ENCODE data around the gene TMEM50B.
"Not testable (repeated sequence)": the region's sequence is repeated elsewhere in the genome, so short reads cannot be mapped to it uniquely, and the experiment has no call there.

Gene TMEM50B

GRCh38 chr21:33479679-33480480, at the start of gene TMEM50B:
TSS of gene TMEM50B (minus strand) at chr21:33479974. CDS start at chr21:33468885, 11,089 bp downstream.
- peak; percentile 96 for DNase-seq (ENCODE audit: low spot score)

DNA sequence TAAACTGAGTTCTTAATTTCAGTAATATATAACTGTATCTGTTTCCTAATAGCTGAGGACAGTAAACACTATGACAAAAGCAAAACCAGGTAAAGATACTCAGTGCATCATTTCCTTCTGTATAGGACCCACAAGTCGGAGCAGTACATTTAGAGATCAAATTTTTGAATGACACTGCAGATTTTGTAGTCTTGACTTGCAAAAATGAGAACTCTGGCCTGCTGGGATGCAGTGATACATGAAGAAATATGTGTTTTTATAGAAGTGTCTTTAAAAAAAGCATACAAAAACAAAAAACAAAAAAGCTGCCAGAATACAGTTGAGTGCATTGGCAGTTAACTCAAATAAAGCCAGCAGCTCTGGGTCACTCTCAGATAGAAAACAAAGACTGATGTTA, 43.2 kb upstream of the TMEM50B start:
- no peak for DNase-seq (ENCODE audit: low spot score)

- DNase-seq (ENCODE audit: low spot score) = no peak
Observed at GRCh38 chr21:33522297-33522952, 42.7 kb upstream of the TMEM50B start.

DNA sequence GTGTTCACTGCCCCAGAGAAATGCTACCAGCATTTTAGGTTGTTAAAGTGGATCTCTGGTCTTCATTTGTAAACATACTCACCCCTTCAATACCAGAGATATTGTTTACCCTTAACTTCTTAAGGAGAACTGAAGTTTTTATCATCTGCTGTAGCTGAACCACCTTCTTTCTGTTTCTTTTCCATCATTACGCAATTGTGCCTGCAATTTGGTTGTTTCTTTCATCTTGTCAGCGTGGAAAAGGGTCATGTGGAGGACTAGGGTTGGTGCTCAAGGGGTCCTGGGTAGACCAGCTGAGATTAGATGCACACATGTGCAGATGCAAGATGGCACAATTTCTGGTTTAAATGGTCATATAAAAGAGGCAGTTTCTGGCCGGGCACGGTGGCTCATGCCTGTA, 39.1 kb upstream of the TMEM50B start:
- DNase-seq (ENCODE audit: low spot score) = no peak

DNA sequence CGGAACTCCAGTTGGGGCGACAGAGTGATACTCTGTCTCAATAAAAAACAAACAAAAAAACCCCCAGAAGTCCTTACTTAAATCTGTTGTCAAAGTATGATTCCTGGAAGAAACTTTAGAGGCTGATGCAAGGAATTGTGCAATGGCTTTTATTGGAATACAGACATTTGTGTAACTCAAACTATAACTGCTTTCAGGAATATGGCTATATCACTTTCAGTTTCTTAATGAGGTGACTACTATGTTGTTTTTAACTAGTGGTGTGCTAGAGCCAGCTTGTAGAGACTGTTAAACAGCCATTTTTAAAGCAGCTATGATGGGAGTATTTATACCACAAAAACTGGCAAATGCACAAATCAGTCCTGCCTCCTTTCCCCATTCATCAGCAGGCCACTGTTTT, 34.5 kb upstream of the TMEM50B start:
- no peak for DNase-seq (ENCODE audit: low spot score)

DNA sequence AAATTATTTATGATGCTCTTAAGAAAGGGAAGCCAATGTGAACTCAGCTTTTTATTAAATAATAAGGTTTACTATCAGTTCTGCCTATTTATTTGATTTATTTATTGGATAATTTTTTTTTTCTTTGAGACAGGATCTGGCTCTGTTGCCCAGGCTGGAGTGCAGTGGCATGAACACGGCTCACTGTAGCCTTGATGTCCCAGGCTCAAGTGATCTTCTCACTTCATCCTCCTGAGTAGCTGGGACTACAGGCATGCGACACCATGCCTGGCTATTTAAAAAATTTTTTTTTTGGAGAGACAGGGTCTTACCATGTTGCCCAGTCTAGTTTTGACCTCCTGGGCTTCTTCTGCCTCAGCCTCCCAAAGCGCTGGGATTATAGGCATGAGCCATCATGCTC, 32.7 kb upstream of the TMEM50B start:
- DNase-seq (ENCODE audit: low spot score) = no peak

- DNase-seq (ENCODE audit: low spot score) = no peak
Observed at GRCh38 chr21:33511639-33512038, 31.9 kb upstream of the TMEM50B start.

- DNase-seq (ENCODE audit: low spot score) = no peak
Observed at GRCh38 chr21:33510826-33511225, 31.1 kb upstream of the TMEM50B start.

GRCh38 chr21:33507003-33507402, 27.2 kb upstream of the TMEM50B start:
- not testable (repeated sequence) for DNase-seq (ENCODE audit: low spot score)

DNA sequence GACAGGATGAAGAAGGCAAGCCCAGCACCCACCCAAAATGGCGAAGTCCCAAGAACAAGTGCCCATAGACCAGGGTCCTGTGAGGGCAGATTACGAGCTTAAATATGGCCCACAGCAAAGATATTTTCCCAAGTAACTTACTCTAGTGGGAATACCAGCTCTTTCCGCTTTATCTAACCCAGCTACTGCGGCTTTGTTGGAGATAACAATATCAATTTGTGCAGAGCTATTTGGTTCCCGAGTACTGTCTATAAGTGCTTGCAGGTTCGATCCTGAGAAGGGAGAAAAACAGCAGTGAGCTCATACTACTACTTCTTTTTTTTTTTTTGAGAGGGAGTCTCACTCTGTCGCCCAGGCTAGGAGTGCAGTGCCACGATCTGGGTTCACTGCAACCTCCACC, 26.1 kb upstream of the TMEM50B start:
- DNase-seq (ENCODE audit: low spot score) = no peak

DNA sequence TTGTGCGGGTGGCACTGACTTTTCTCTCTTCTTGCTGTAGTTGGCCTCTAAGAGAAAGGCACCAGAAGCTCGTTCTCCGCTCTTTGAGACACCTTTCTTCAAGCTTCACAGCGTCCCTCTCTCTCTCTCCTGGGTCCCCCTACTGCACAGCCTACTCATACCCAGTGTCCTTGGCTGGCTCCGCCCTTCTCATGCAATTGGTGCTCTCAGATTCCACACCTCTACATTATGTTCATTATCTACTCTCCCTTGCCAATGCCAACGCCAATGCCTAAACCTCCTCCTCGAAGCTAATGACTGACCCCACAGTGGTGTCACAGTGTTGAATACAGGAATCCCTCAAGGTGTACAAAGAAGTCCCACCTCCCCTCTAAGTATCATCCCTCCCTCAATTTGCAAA, 16.6 kb upstream of the TMEM50B start:
- DNase-seq (ENCODE audit: low spot score) = no peak

- no peak for DNase-seq (ENCODE audit: low spot score)
Observed at GRCh38 chr21:33495743-33496142, 16.0 kb upstream of the TMEM50B start.

DNA sequence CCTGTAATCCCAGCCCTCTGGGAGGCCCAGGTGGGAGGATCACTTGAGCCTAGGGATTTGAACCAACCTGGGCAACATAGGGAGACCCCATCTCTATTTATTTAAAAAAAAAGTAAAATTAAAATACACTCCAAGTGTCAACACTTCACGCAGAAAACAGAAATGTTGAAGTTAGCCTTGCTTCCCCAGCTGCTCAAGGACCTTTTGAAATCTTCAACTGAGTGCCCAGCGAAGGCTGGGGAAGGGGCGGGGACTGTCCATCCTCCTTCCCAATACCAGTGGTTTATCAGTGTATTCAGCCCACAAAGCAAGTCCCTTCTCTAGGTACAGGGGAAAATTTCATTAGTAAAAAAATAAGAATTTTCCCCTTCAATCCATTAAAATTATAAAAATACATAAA, 14.0 kb upstream of the TMEM50B start:
- no peak for DNase-seq (ENCODE audit: low spot score)

- DNase-seq (ENCODE audit: low spot score) = no peak
Observed at GRCh38 chr21:33492571-33492970, 12.8 kb upstream of the TMEM50B start.

DNA sequence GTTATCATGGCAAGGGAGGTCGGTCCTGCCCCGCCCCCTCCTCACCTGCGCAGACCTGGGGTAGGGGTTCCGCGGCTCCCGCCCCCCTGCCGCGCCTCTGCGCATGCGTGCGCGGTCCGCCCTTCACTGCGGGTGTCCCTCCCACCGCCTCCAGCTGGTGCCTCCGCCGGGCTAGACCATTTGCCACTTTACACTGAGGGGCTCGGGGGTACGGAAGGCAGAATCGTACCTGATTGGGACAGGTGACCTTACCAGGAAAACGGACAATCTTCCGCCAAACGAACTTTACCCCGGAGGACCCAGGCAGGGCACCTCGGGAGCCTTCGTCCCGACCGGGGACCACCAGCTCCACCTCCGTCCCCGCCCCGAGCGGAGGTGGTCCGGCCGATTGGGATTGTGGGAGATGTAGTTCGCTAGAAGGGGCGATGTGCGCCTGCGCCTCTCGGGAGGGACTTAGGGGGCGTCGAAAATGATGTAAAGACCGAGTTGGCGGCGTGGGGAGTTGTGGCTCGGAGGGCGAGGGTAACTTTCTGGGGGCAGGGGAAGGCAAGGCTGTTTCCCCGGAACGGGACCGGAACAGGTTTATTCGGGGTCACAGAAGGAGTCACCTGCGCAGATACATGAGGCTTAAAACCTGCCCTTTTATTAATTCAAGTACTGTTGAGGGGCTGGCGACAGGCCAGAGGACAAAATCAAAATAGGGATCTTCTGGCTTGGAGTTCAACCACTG, 11.8 kb upstream of the TMEM50B start, which contains the start of gene DNAJC28:
Gene DNAJC28 (minus strand): TSS at position 344 of the 730 bp plus-strand sequence. CDS start 2,323 bp downstream, outside the sequence.
- peak; percentile 92 for DNase-seq (ENCODE audit: low spot score)

- no peak for DNase-seq (ENCODE audit: low spot score)
Observed at GRCh38 chr21:33490991-33491372, 11.2 kb upstream of the TMEM50B start.

GRCh38 chr21:33488936-33489335, 9.2 kb upstream of the TMEM50B start:
- no peak for DNase-seq (ENCODE audit: low spot score)

GRCh38 chr21:33487996-33488395, 8.2 kb upstream of the TMEM50B start:
- DNase-seq (ENCODE audit: low spot score) = no peak

GRCh38 chr21:33481314-33481943, 1.7 kb upstream of the TMEM50B start:
- DNase-seq (ENCODE audit: low spot score) = no peak

DNA sequence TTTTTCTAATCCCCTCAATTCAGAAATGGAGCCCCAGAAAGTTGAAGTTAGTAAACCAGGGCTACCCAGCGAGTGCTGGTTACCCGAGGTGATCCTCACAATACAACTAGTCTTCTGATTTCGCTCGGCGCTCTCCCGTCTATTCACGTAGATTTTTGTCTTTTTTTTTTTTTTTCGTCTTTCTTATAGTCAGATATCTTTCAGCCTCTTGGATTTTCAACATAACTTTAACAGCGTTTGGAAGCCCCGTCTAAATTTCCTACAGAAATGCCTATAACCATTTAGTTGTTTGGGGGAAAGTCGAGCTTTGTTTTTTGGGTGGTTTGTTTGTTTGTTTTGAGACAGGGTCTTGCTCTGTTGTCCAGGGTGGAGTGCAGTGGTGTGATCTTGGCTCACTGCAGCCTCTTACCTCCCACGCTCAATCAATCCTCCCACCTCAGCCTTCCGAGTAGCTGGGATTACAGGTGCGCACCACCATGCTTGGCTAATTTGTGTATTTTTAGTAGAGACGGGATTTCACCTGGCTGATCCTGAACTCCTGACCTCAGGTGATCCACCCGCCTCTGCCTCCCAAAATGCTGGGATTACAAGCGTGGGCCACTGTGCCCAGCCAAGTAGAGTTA, 818 bp upstream of the TMEM50B start:
- DNase-seq (ENCODE audit: low spot score) = no peak

GRCh38 chr21:33478935-33479678, 667 bp downstream of the TMEM50B start:
- peak; percentile 21 for DNase-seq (ENCODE audit: low spot score)
